ENCODE results near the gene PDIA5.
"Not testable (repeated sequence)": the region's sequence is repeated elsewhere in the genome, so short reads cannot be mapped to it uniquely, and the experiment has no call there.

The PDIA5 gene

GRCh38 chr3:123096126-123096525 is 29.3 kb downstream of the PDIA5 start:
- DNase-seq, result no peak

- DNase-seq, result no peak
These were observed 29.9 kb downstream of the PDIA5 start for GRCh38 chr3:123096731-123097130.

- DNase-seq, result no peak
These were observed 31.9 kb downstream of the PDIA5 start for GRCh38 chr3:123098426-123099330.

GRCh38 chr3:123099331-123100192 is 32.7 kb downstream of the PDIA5 start:
- no peak for DNase-seq

- DNase-seq, result no peak
These were observed 33.5 kb downstream of the PDIA5 start for GRCh38 chr3:123100193-123100776.

- DNase-seq, result no peak
These were observed 35.4 kb downstream of the PDIA5 start for GRCh38 chr3:123102249-123102648.

- no peak for DNase-seq
These were observed 36.0 kb downstream of the PDIA5 start for GRCh38 chr3:123102826-123103225.

- no peak for DNase-seq
These were observed 37.7 kb downstream of the PDIA5 start for GRCh38 chr3:123104550-123104949.

- no peak for DNase-seq
These were observed 38.7 kb downstream of the PDIA5 start for GRCh38 chr3:123105201-123106189.

- DNase-seq, result no peak
These were observed 43.6 kb downstream of the PDIA5 start for GRCh38 chr3:123110282-123110975.

- DNase-seq, result no peak
These were observed 44.3 kb downstream of the PDIA5 start for GRCh38 chr3:123110976-123111615.

- no peak for DNase-seq
These were observed 44.8 kb downstream of the PDIA5 start for GRCh38 chr3:123111640-123112039.

GRCh38 chr3:123112232-123112631 is 45.4 kb downstream of the PDIA5 start:
- no peak for DNase-seq

- DNase-seq, result not testable (repeated sequence)
These were observed 45.8 kb downstream of the PDIA5 start for GRCh38 chr3:123112656-123113055.

GRCh38 chr3:123113889-123114450 is 47.1 kb downstream of the PDIA5 start:
- no peak for DNase-seq

GRCh38 chr3:123116116-123116515 is 49.3 kb downstream of the PDIA5 start:
- DNase-seq, result no peak

- no peak for DNase-seq
These were observed 52.6 kb downstream of the PDIA5 start for GRCh38 chr3:123119388-123119787.

- DNase-seq, result no peak
These were observed 53.0 kb downstream of the PDIA5 start for GRCh38 chr3:123119802-123120201.

- no peak for DNase-seq
These were observed 53.7 kb downstream of the PDIA5 start for GRCh38 chr3:123120573-123120972.

- DNase-seq, result no peak
These were observed 55.2 kb downstream of the PDIA5 start for GRCh38 chr3:123122057-123122456.
